Measurements from ENCODE around the gene LYPD6B. TPM values are rescaled to one million over a fixed set of nuclear protein-coding genes. Genes with fewer than 3 reads are reported as not detected.

Gene LYPD6B
- total RNA-seq: 1 to 10 TPM; 5.7 to 9.4 TPM
- 10 to 100 TPM in 1 of 2 donors, 1 to 10 TPM in 1; 8.5 to 11.0 TPM for polyA plus RNA-seq (ENCODE audit: insufficient read length in 2 of 2)
- long read RNA-seq, donor 1, partial matches to known transcripts: 0 of 1 reads
- long read RNA-seq, donor 1, other reads (novel, unspliced or antisense): 0 of 1 reads
- long read RNA-seq, donor 2: 0 reads
- long read RNA-seq, donor 3, partial matches to known transcripts: 0 of 1 reads
- long read RNA-seq, donor 3, other reads (novel, unspliced or antisense): 0 of 1 reads
- long read RNA-seq, donor 4, partial matches to known transcripts: 0 of 2 reads
- long read RNA-seq, donor 4, other reads (novel, unspliced or antisense): 0 of 2 reads

DNA sequence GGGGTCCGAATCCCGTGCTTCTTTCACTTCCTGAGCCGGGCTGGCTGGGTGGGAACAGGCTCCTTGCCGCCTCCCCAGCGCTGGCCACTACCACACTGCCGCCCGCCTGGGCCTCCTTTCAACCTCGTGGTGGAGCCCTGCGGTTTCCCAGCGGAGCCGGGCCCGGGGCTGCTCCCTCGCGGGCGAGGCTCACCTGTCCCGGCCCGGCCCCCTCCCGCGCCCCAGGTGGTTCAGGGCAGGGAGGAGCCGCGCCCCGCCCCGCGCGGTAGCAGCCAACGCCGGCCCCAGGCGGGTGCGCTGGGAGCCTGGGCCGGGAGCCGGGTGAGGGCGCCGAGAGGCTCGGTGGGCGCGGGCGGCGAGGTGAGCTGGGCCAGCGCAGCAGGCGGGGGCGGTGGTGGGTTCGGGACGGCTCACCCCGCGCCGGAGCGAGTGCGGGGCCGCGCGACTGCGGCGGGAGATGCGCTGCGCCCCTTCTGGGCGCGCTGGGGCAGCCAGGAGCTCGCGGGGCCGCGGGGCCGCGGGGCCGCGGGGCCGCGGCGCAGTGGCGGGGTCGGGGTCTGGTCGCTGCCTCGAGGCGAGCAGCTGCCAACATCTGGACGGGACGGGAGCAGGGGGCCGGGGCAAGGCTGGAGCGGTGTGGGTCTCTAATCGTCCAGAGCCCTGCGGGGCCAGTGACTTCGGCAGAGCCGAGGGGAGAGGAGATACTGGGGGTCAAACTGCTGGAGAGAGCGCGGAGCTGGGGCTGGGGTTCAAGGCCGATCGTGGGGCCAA is at the start of gene LYPD6B:
Gene LYPD6B (plus strand): TSS at position 258 of the 771 bp plus-strand sequence. CDS start 92,250 bp downstream, outside the sequence.
- no peak within 1 kb of the TSS for H3K27ac ChIP-seq (ENCODE audit: low read depth, low read length)
- H3K9me3 ChIP-seq (ENCODE audit: control insufficient read depth, insufficient read depth, low read length): peaks cover 2% of the 10 kb centered on the region
- under 1% methylated on average over 83 of the region's 85 CpGs for WGBS (ENCODE audit: insufficient coverage)
- peaks cover 19% of the 10 kb centered on the region for H3K27me3 ChIP-seq (ENCODE audit: control insufficient read depth, insufficient read depth, low read length)
- no peaks in the 10 kb centered on the region for H3K36me3 ChIP-seq (ENCODE audit: control insufficient read depth, insufficient read depth, low read length)
- peak within 1 kb of the TSS; percentile 10 for H3K4me3 ChIP-seq (ENCODE audit: low read depth, low read length)
- peaks cover 10% of the 10 kb centered on the region for H3K4me1 ChIP-seq (ENCODE audit: control insufficient read depth, insufficient read depth, low read length)
- DNase-seq (ENCODE audit: low read depth in 4 of 6, low spot score in 6 of 6): peak in 2 of 6 donors; percentile 39

GRCh38 chr2:148989882-148990493 is 48.5 kb upstream of the LYPD6B start:
- H3K27me3 ChIP-seq (ENCODE audit: control insufficient read depth, insufficient read depth, low read length): no peaks in the 10 kb centered on the region
- H3K4me1 ChIP-seq (ENCODE audit: control insufficient read depth, insufficient read depth, low read length): no peaks in the 10 kb centered on the region
- H3K36me3 ChIP-seq (ENCODE audit: control insufficient read depth, insufficient read depth, low read length): peaks cover 16% of the 10 kb centered on the region
- no peaks in the 10 kb centered on the region for H3K9me3 ChIP-seq (ENCODE audit: control insufficient read depth, insufficient read depth, low read length)
- peak in 5 of 6 donors; percentile 64 to 96 (median 70) for DNase-seq (ENCODE audit: low read depth in 4 of 6, low spot score in 6 of 6)
- no peak overlapping the region for H3K27ac ChIP-seq (ENCODE audit: low read depth, low read length)
- H3K4me3 ChIP-seq (ENCODE audit: low read depth, low read length): no peak overlapping the region
- WGBS (ENCODE audit: insufficient coverage): 41% methylated on average over 5 of the region's 6 CpGs

DNA sequence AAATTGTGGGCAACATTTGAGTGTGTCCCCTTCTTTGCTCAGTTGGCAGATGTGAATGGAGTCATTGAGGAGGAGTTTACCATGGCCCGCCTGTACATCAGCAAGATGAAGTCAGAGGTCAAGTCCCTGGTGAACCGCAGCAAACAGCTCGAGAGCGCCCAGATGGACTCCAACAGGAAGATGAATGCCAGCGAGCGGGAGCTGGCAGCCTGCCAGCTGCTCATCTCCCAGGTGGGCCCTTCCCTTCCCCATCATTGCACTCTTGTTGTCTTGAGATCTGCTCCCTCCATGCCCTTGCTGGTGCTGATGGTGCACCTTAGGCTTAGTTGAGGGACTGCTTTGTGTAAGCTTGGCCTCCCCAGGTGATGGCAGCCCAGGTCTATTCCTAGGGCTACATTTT is 47.5 kb upstream of the LYPD6B start:
- 63% methylated on average over 6 of the region's 6 CpGs for whole genome bisulfite sequencing (ENCODE audit: insufficient coverage)
- no peaks in the 10 kb centered on the region for H3K9me3 ChIP-seq (ENCODE audit: control insufficient read depth, insufficient read depth, low read length)
- no peak overlapping the region for H3K27ac ChIP-seq (ENCODE audit: low read depth, low read length)
- H3K4me3 ChIP-seq (ENCODE audit: low read depth, low read length): no peak overlapping the region
- DNase-seq (ENCODE audit: low read depth in 4 of 6, low spot score in 6 of 6): peak in 1 of 6 donors; percentile 18
- peaks cover 22% of the 10 kb centered on the region for H3K36me3 ChIP-seq (ENCODE audit: control insufficient read depth, insufficient read depth, low read length)
- no peaks in the 10 kb centered on the region for H3K27me3 ChIP-seq (ENCODE audit: control insufficient read depth, insufficient read depth, low read length)
- H3K4me1 ChIP-seq (ENCODE audit: control insufficient read depth, insufficient read depth, low read length): no peaks in the 10 kb centered on the region

GRCh38 chr2:148992448-148992847 is 46.1 kb upstream of the LYPD6B start:
- Histone ChIP-seq H3K27me3 (ENCODE audit: control insufficient read depth, insufficient read depth, low read length) (no peaks in the 10 kb centered on the region), H3K9me3 (ENCODE audit: control insufficient read depth, insufficient read depth, low read length) (no peaks in the 10 kb centered on the region), H3K4me3 (ENCODE audit: low read depth, low read length) (no peak overlapping the region), H3K27ac (ENCODE audit: low read depth, low read length) (no peak overlapping the region), H3K4me1 (ENCODE audit: control insufficient read depth, insufficient read depth, low read length) (no peaks in the 10 kb centered on the region), H3K36me3 (ENCODE audit: control insufficient read depth, insufficient read depth, low read length) (peaks cover 22% of the 10 kb centered on the region)
- no peak for DNase-seq (ENCODE audit: low read depth in 4 of 6, low spot score in 6 of 6)

DNA sequence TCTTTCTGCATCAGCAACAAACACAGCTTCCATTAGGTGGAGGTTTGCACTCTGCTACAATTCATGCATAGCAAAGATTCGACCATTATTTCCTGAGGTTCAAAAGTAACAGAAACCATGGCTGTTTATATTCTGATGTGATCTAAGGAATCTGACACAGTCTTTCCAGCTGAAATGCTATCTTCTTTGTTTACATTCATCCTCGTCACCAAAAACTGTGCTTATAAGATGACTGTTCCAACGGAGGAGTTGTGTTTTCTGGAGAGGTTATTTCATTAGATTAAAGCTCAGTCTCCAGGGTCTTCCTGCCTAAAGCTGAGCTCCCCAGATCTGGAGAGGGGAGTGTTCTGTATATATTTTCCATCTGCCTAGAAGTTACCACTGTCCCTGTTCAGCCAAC is 45.1 kb upstream of the LYPD6B start:
- WGBS (ENCODE audit: insufficient coverage): no CpG with 5 or more reads among the region's 3 CpGs

GRCh38 chr2:148994341-148994740 is 44.2 kb upstream of the LYPD6B start:
- Histone ChIP-seq H3K36me3 (ENCODE audit: control insufficient read depth, insufficient read depth, low read length) (peaks cover 28% of the 10 kb centered on the region), H3K27me3 (ENCODE audit: control insufficient read depth, insufficient read depth, low read length) (no peaks in the 10 kb centered on the region), H3K4me1 (ENCODE audit: control insufficient read depth, insufficient read depth, low read length) (peaks cover 16% of the 10 kb centered on the region), H3K4me3 (ENCODE audit: low read depth, low read length) (no peak overlapping the region), H3K27ac (ENCODE audit: low read depth, low read length) (no peak overlapping the region), H3K9me3 (ENCODE audit: control insufficient read depth, insufficient read depth, low read length) (no peaks in the 10 kb centered on the region)
- WGBS (ENCODE audit: insufficient coverage): 96% methylated on average over 5 of the region's 8 CpGs
- DNase-seq (ENCODE audit: low read depth in 4 of 6, low spot score in 6 of 6): no peak

More for the DNA sequence above, 45.1 kb upstream of the LYPD6B start:
- H3K4me1 ChIP-seq (ENCODE audit: control insufficient read depth, insufficient read depth, low read length): peaks cover 7% of the 10 kb centered on the region
- no peak for DNase-seq (ENCODE audit: low read depth in 4 of 6, low spot score in 6 of 6)
- H3K9me3 ChIP-seq (ENCODE audit: control insufficient read depth, insufficient read depth, low read length): no peaks in the 10 kb centered on the region
- peaks cover 24% of the 10 kb centered on the region for H3K36me3 ChIP-seq (ENCODE audit: control insufficient read depth, insufficient read depth, low read length)
- H3K27ac ChIP-seq (ENCODE audit: low read depth, low read length): no peak overlapping the region
- H3K27me3 ChIP-seq (ENCODE audit: control insufficient read depth, insufficient read depth, low read length): no peaks in the 10 kb centered on the region
- no peak overlapping the region for H3K4me3 ChIP-seq (ENCODE audit: low read depth, low read length)

DNA sequence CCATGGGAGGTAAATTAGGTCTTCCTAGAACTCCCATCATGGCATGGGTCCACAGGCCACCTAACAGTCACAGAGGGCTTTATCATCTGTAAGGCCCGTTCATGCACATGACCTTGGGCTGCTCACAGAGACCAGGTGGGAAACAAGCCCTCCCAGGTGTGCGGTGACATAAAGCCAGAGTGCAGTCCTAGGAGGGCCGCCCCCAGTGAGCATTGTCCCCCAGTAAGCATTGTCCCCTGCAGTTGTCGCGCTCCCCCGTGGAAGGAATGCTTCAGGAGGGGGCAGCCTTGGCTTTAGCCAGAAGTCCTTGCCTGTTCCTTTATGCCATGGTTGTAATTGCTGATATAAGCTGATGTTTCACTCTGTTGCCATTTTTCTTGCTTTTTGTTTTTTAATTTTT is 41.7 kb upstream of the LYPD6B start:
- no peak for DNase-seq (ENCODE audit: low read depth in 4 of 6, low spot score in 6 of 6)
- H3K4me3 ChIP-seq (ENCODE audit: low read depth, low read length): no peak overlapping the region
- no peaks in the 10 kb centered on the region for H3K9me3 ChIP-seq (ENCODE audit: control insufficient read depth, insufficient read depth, low read length)
- H3K27ac ChIP-seq (ENCODE audit: low read depth, low read length): no peak overlapping the region
- no peaks in the 10 kb centered on the region for H3K27me3 ChIP-seq (ENCODE audit: control insufficient read depth, insufficient read depth, low read length)
- H3K4me1 ChIP-seq (ENCODE audit: control insufficient read depth, insufficient read depth, low read length): peaks cover 23% of the 10 kb centered on the region
- WGBS (ENCODE audit: insufficient coverage): 85% methylated on average over 6 of the region's 6 CpGs
- peaks cover 32% of the 10 kb centered on the region for H3K36me3 ChIP-seq (ENCODE audit: control insufficient read depth, insufficient read depth, low read length)

DNA sequence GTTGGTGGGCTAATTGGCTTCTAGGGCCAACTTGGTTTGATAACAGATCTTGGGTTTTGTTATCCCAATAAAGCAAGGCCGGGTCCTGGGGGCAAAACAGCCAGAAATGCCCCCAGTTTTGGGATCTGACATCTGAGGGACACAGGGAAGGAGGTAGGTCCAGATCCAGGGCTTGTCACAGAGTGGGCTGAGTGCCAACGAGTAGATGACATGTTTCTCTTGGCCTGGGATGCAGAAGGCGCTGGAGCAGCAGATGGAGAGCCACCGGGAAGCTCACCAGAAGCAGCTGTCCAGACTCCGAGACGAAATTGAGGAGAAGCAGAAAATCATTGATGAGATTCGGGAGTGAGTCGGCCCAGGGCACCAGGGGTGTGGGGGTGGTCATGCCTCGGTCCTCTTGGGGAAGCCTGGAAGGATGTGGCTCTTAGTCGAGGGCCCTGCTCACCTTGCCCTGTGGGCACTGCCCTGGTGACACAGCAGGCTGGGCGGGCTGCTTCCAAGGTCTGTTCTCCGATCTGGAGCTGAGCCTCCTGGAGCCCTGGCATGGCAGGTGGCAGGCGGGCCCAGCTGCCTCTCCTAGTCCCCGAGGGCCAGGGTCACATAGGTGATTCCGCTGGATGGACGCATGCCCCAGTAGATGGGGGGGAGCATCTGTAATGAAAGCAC is 40.2 kb upstream of the LYPD6B start:
- Histone ChIP-seq H3K36me3 (ENCODE audit: control insufficient read depth, insufficient read depth, low read length) (peaks cover 46% of the 10 kb centered on the region), H3K27ac (ENCODE audit: low read depth, low read length) (no peak overlapping the region), H3K4me1 (ENCODE audit: control insufficient read depth, insufficient read depth, low read length) (peaks cover 23% of the 10 kb centered on the region), H3K9me3 (ENCODE audit: control insufficient read depth, insufficient read depth, low read length) (no peaks in the 10 kb centered on the region), H3K4me3 (ENCODE audit: low read depth, low read length) (no peak overlapping the region), H3K27me3 (ENCODE audit: control insufficient read depth, insufficient read depth, low read length) (no peaks in the 10 kb centered on the region)
- 66% methylated on average over 15 of the region's 16 CpGs for WGBS (ENCODE audit: insufficient coverage)
- peak in 1 of 6 donors; percentile 58 for DNase-seq (ENCODE audit: low read depth in 4 of 6, low spot score in 6 of 6)

- Histone ChIP-seq H3K36me3 (ENCODE audit: control insufficient read depth, insufficient read depth, low read length) (peaks cover 45% of the 10 kb centered on the region), H3K27me3 (ENCODE audit: control insufficient read depth, insufficient read depth, low read length) (no peaks in the 10 kb centered on the region), H3K4me1 (ENCODE audit: control insufficient read depth, insufficient read depth, low read length) (peaks cover 25% of the 10 kb centered on the region), H3K27ac (ENCODE audit: low read depth, low read length) (no peak overlapping the region), H3K9me3 (ENCODE audit: control insufficient read depth, insufficient read depth, low read length) (no peaks in the 10 kb centered on the region), H3K4me3 (ENCODE audit: low read depth, low read length) (no peak overlapping the region)
- no peak for DNase-seq (ENCODE audit: low read depth in 4 of 6, low spot score in 6 of 6)
- 86% methylated on average over 1 of the region's 4 CpGs for WGBS (ENCODE audit: insufficient coverage)
Observed at GRCh38 chr2:148998831-148999200, 39.7 kb upstream of the LYPD6B start.

All from spinal cord (tissue), 10 donors.